Purkinje cell (primary cell): ENCODE measurements around the gene RAB3IL1. TPM values are rescaled to one million over a fixed set of nuclear protein-coding genes. Genes with fewer than 3 reads are reported as not detected.

Source experiments
- polyA plus RNA-seq: library from polyadenylated mRNA; unstranded; fragments of >200 nt; fragmentation: Nextera tagmentation; gene quantifications from 2 replicates; pipeline ENCODE4 v1.2.1, GENCODE V29; 2014

Gene RAB3IL1
- polyA plus RNA-seq = 0.14 and 0.15 TPM in 2 replicates

GRCh38 chr11:61917334-61918109 lies at the start of gene RAB3IL1:
TSS of gene RAB3IL1 (minus strand) at chr11:61917566. CDS start at chr11:61917367, 199 bp downstream.

GRCh38 chr11:61950035-61950547 lies 32.7 kb upstream of the RAB3IL1 start, which contains the start of gene BEST1:
TSS of gene BEST1 (plus strand) at chr11:61950351. CDS start at chr11:61951807, 1,456 bp downstream.

DNA sequence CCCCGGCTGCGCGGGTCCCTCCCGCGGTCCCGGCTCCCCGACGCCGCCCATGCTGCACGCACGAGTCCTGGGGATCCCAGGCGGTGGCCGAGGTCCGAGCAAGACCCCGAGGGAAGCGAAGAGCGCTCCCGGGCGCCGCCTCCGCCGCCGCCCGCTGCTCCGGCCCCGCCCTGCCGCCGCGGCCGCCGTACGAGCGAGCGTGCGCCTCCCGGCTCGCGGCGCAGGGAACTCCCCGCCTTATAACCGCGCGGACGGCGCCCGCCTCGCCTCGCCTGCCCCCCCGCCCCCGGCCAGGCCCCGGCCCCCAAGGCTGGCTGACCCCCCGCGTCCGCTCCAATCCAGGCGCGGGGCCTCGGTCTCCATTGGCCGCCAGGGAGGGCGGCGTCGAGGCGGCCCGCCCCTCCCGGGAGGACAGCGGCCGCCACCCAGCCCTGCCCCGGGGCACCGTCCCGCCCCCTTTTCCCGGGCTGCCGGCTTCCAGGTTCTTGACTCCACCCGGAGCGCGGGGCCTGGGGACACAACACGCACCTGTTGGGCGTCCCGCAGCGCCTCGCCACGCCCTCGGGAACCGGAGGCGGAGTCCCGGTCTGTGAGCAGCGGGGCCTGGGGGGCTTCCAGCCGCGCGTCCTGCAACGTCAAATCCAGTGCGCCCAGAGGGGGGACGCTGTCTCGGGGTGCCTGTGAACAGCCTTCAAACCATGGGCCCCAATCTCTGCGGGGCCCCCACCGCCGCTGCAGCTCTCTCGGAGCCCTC lies 25.9 kb downstream of the RAB3IL1 start, which contains the start of gene FADS3:
TSS of gene FADS3 (minus strand) at position 215 of the 754 bp plus-strand sequence. CDS start at position 51, 164 bp downstream.

Other genes with a start within 250 kb of the RAB3IL1 start
- 3.7 and 5.1 TPM in 2 replicates for gene DAGLA, start 237.2 kb downstream of the RAB3IL1 start, polyA plus RNA-seq
- gene MYRF, start 164.9 kb downstream of the RAB3IL1 start, polyA plus RNA-seq = 0.06 TPM in 1 of 2 replicates, not detected in the other
- gene TMEM258, start 125.0 kb downstream of the RAB3IL1 start, polyA plus RNA-seq = 402 and 501 TPM in 2 replicates
- gene FEN1, start 124.7 kb downstream of the RAB3IL1 start, polyA plus RNA-seq = 12.6 and 17.0 TPM in 2 replicates
- 25.7 and 34.0 TPM in 2 replicates for gene FADS1, start 100.6 kb downstream of the RAB3IL1 start, polyA plus RNA-seq
- 7.3 and 9.6 TPM in 2 replicates for gene FADS2, start 89.3 kb downstream of the RAB3IL1 start, polyA plus RNA-seq
- gene FADS3, start 26.0 kb downstream of the RAB3IL1 start, polyA plus RNA-seq = 0.51 TPM in 1 of 2 replicates, not detected in the other
- gene BEST1, start 32.8 kb upstream of the RAB3IL1 start, polyA plus RNA-seq = not detected in 2 replicates
- gene FTH1, start 50.1 kb upstream of the RAB3IL1 start, polyA plus RNA-seq = 157 and 245 TPM in 2 replicates
- 4.7 and 5.6 TPM in 2 replicates for gene INCENP, start 206.4 kb upstream of the RAB3IL1 start, polyA plus RNA-seq